ENCODE results near the gene PDHX.
A peak's percentile ranks its signal among the peaks of the same experiment; 100 is the strongest.

PDHX gene

DNA sequence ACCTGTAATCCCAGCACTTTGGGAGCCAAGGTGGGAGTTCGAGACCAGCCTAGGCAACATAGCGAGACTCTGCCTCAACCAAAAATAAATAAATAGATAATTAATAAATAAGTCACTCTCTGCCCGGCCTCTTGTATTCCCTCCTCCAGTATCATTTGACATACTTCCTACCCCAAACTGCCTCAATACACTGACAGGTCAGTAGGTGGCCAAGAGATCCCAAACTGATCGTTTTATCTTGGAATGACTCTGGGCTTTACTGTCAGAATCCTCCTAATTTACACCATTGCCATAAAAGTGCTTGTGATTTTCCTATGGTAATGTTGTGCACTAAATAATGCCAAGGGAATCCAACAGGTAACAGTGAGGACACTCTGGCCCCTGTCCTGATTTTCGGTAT is 94.2 kb downstream of the PDHX start:
- Histone ChIP-seq H3K9me2 (replicated peaks; ENCODE audit: insufficient read depth, low read length) (no peaks in the 10 kb centered on the region), H4K20me1 (ENCODE audit: insufficient read depth, low read length) (no peaks in the 10 kb centered on the region), H3K4me1 (ENCODE audit: low read length) (peaks cover 52% of the 10 kb centered on the region), H3F3A (ENCODE audit: insufficient read depth, low read length) (peaks cover 48% of the 10 kb centered on the region), H3K36me3 (replicated peaks; ENCODE audit: insufficient read depth, low read length) (no peaks in the 10 kb centered on the region), H3K27me3 (replicated peaks; ENCODE audit: insufficient read depth, low read length) (no peaks in the 10 kb centered on the region), H2AFZ (ENCODE audit: low read length) (no peak overlapping the region), H3K27ac (ENCODE audit: low read length) (no peak overlapping the region), H3K9ac (ENCODE audit: low read length) (no peak overlapping the region), H3K9me3 (replicated peaks; ENCODE audit: insufficient read depth, low read length) (no peaks in the 10 kb centered on the region), H3K79me2 (ENCODE audit: low read length) (no peaks in the 10 kb centered on the region), H3K4me2 (ENCODE audit: low read depth, low read length) (no peak overlapping the region), H3K4me3 (ENCODE audit: low read length) (no peak overlapping the region)
- TF ChIP-seq EZH2 (optimal IDR thresholded peaks at IDR 0.05; ENCODE audit: low read depth, low read length), result no peak
- no peak for TF ChIP-seq EZH2phosphoT487 (IDR thresholded peaks at IDR 0.05; ENCODE audit: low read length)
- TF ChIP-seq, protein P1, sequence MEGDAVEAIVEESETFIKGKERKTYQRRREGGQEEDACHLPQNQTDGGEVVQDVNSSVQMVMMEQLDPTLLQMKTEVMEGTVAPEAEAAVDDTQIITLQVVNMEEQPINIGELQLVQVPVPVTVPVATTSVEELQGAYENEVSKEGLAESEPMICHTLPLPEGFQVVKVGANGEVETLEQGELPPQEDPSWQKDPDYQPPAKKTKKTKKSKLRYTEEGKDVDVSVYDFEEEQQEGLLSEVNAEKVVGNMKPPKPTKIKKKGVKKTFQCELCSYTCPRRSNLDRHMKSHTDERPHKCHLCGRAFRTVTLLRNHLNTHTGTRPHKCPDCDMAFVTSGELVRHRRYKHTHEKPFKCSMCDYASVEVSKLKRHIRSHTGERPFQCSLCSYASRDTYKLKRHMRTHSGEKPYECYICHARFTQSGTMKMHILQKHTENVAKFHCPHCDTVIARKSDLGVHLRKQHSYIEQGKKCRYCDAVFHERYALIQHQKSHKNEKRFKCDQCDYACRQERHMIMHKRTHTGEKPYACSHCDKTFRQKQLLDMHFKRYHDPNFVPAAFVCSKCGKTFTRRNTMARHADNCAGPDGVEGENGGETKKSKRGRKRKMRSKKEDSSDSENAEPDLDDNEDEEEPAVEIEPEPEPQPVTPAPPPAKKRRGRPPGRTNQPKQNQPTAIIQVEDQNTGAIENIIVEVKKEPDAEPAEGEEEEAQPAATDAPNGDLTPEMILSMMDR (IDR thresholded peaks at IDR 0.05; ENCODE audit: low read length), result no peak
- no peak for DNase-seq

DNA sequence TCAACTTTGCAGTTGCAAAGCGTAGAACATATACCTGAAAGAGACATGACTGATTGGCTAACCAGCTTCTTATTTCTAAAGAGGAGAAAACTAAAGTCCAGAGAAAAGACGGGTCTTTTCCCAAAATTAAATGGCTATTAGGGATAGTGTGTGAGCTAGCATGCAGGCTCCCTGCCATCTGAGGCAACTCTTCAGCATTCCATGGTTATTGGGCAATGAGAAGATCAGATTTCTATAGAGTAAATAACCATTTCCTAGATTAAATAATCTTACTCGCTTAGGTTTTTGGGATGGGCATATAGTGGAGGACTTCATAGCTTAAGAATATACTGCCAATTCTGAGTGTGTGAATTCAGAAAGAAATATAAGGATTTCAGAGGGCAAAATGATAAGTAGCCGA is 95.0 kb downstream of the PDHX start:
- H4K20me1 ChIP-seq (ENCODE audit: insufficient read depth, low read length), result no peaks in the 10 kb centered on the region
- no peak overlapping the region for H3K4me3 ChIP-seq (ENCODE audit: low read length)
- no peaks in the 10 kb centered on the region for H3K9me3 ChIP-seq (replicated peaks; ENCODE audit: insufficient read depth, low read length)
- H3K27ac ChIP-seq (ENCODE audit: low read length), result no peak overlapping the region
- no peaks in the 10 kb centered on the region for H3K79me2 ChIP-seq (ENCODE audit: low read length)
- H3K9me2 ChIP-seq (replicated peaks; ENCODE audit: insufficient read depth, low read length), result no peaks in the 10 kb centered on the region
- peaks cover 44% of the 10 kb centered on the region for H3F3A ChIP-seq (ENCODE audit: insufficient read depth, low read length)
- no peak for DNase-seq
- H3K4me1 ChIP-seq (ENCODE audit: low read length), result peaks cover 45% of the 10 kb centered on the region
- H3K36me3 ChIP-seq (replicated peaks; ENCODE audit: insufficient read depth, low read length), result no peaks in the 10 kb centered on the region
- H3K9ac ChIP-seq (ENCODE audit: low read length), result no peak overlapping the region
- H3K27me3 ChIP-seq (replicated peaks; ENCODE audit: insufficient read depth, low read length), result no peaks in the 10 kb centered on the region
- no peak for TF ChIP-seq EZH2phosphoT487 (IDR thresholded peaks at IDR 0.05; ENCODE audit: low read length)
- TF ChIP-seq EZH2 (optimal IDR thresholded peaks at IDR 0.05; ENCODE audit: low read depth, low read length), result no peak
- TF ChIP-seq, protein P1 (IDR thresholded peaks at IDR 0.05; ENCODE audit: low read length), result no peak
- H2AFZ ChIP-seq (ENCODE audit: low read length), result no peak overlapping the region
- no peak overlapping the region for H3K4me2 ChIP-seq (ENCODE audit: low read depth, low read length)

DNA sequence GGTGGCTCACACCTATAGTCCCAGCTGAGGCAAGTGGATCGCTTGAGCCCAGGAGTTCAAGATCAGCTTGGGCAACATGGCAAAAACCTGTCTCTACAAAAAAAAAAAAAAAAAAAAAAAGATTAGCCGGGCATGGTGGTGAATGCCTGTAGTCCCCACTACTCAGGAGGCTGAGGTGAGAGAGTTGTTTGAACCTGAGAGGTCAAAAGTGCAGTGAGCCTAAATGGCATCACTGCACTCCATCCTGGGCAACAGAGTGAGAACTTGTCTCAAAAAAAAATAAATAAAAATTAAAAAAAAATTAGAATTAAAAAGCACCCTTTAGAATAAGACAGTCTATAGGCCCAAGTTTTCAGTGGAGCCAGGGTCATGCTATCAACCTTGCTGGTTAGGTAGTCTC is 95.5 kb downstream of the PDHX start:
- peaks cover 38% of the 10 kb centered on the region for H3F3A ChIP-seq (ENCODE audit: insufficient read depth, low read length)
- no peak overlapping the region for H3K9ac ChIP-seq (ENCODE audit: low read length)
- H3K4me1 ChIP-seq (ENCODE audit: low read length), result peaks cover 40% of the 10 kb centered on the region
- peak; percentile 42 for DNase-seq
- H3K9me2 ChIP-seq (replicated peaks; ENCODE audit: insufficient read depth, low read length), result no peaks in the 10 kb centered on the region
- no peaks in the 10 kb centered on the region for H3K79me2 ChIP-seq (ENCODE audit: low read length)
- H3K4me2 ChIP-seq (ENCODE audit: low read depth, low read length), result no peak overlapping the region; the same call in 1 of the 2 replicates
- H3K27me3 ChIP-seq (replicated peaks; ENCODE audit: insufficient read depth, low read length), result no peaks in the 10 kb centered on the region
- H4K20me1 ChIP-seq (ENCODE audit: insufficient read depth, low read length), result no peaks in the 10 kb centered on the region
- H3K36me3 ChIP-seq (replicated peaks; ENCODE audit: insufficient read depth, low read length), result no peaks in the 10 kb centered on the region
- no peaks in the 10 kb centered on the region for H3K9me3 ChIP-seq (replicated peaks; ENCODE audit: insufficient read depth, low read length)
- TF ChIP-seq, protein P1 (IDR thresholded peaks at IDR 0.05; ENCODE audit: low read length), result no peak
- TF ChIP-seq EZH2 (optimal IDR thresholded peaks at IDR 0.05; ENCODE audit: low read depth, low read length), result no peak
- TF ChIP-seq EZH2phosphoT487 (IDR thresholded peaks at IDR 0.05; ENCODE audit: low read length), result no peak
- H2AFZ ChIP-seq (ENCODE audit: low read length), result no peak overlapping the region
- H3K27ac ChIP-seq (ENCODE audit: low read length), result peak overlapping the region; percentile 95; the same call in 1 of the 2 replicates
- no peak overlapping the region for H3K4me3 ChIP-seq (ENCODE audit: low read length)
